ENCODE results near the gene NELFCD.

NELFCD gene

DNA sequence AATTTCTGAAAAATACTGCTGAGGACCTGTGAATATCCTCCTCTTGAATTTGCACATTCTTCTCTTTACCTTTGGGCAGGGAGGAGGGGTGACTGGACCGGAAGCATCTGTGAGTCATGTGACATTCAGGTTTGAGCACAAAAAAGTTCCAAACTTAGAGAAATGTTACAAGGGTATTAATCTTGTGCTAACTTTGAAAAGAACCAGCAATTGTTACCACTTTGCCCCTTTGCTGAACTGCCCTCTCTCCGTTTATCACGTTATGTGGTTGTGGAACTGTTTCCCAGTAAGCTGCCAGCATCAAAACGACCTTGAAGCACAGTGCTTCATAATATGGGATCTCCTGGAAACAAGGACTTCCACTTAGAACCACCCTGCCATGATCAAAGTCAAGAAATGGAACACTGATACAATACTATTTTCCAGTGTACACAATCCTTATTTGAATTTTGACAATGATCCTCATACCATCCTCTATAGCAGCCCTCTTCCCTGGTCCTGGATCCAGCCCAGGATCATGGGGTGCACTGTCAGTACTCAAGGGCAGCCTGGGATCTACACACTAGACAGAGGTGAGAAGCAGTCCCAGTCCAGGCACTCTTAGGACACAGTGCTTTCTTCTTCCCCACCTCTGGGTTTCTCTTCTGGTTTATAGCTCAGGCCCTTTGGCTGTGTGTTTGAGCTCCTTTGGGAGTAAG, 35.9 kb downstream of the NELFCD start:
- TF ChIP-seq, protein P1, sequence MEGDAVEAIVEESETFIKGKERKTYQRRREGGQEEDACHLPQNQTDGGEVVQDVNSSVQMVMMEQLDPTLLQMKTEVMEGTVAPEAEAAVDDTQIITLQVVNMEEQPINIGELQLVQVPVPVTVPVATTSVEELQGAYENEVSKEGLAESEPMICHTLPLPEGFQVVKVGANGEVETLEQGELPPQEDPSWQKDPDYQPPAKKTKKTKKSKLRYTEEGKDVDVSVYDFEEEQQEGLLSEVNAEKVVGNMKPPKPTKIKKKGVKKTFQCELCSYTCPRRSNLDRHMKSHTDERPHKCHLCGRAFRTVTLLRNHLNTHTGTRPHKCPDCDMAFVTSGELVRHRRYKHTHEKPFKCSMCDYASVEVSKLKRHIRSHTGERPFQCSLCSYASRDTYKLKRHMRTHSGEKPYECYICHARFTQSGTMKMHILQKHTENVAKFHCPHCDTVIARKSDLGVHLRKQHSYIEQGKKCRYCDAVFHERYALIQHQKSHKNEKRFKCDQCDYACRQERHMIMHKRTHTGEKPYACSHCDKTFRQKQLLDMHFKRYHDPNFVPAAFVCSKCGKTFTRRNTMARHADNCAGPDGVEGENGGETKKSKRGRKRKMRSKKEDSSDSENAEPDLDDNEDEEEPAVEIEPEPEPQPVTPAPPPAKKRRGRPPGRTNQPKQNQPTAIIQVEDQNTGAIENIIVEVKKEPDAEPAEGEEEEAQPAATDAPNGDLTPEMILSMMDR (IDR thresholded peaks at IDR 0.05; ENCODE audit: control extremely low read depth, extremely low read depth, low read depth, missing control alignments): no peak
- CTCF ChIA-PET: interaction anchor here (1.3 to 3.5 kb wide), 4 partner anchors 8 to 17 kb away, joined by 4 to 10 read pairs (median 7); partner anchors contain the start of gene ATP5F1E
- POLR2A ChIA-PET: interaction anchor here (1.0 to 1.9 kb wide), 3 partner anchors 9 to 128 kb away, joined by 3 to 8 read pairs (median 4); partner anchors contain the start of gene ATP5F1E
- no peak for DNase-seq (ENCODE audit: extremely low spot score)

DNA sequence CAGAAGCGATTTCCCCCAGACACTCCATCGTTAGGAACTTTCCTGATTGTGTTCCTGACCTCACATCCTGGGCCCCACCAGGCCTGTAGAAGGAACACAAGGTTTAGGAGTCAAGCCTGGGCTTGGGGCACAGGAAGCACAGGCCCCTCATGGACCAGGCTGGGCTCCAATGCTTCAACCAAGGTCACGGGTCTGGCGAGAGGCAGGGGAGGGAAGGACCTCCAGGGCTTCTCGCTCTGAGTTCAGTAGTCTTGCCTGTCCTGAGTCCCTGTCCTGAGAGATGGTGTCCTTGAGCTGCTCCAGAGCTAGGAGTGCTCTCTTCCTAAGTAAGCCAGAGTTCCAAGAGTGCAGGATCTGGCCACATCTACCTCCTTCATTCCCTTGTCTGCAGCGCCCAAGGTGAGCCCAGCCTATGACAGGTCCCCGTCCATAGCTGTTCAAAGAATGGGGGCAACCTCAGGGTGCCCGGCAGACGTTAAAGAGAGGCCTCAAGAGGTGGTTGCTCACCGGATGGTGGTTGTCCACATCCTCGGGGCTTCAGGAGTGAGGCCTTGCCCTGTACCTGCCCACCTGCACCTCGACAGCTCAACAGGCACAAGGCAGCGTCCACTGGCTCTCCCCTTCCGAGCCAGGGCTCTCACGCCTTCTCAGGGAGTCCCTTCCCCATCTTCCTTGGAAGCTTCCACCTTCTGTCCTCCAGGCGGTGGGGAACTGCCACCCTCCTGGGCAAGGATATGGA, 36.6 kb downstream of the NELFCD start:
- DNase-seq (ENCODE audit: extremely low spot score): no peak
- TF ChIP-seq, protein P1 (IDR thresholded peaks at IDR 0.05; ENCODE audit: control extremely low read depth, extremely low read depth, low read depth, missing control alignments): no peak
- POLR2A ChIA-PET: interaction anchor here (1.0 to 1.9 kb wide), 3 partner anchors 10 to 128 kb away, joined by 3 to 8 read pairs (median 4); partner anchors contain the start of gene ATP5F1E
- CTCF ChIA-PET: interaction anchor here (1.3 to 3.5 kb wide), 3 partner anchors 9 to 16 kb away, joined by 4 to 10 read pairs (median 9); partner anchors contain the start of gene ATP5F1E

DNA sequence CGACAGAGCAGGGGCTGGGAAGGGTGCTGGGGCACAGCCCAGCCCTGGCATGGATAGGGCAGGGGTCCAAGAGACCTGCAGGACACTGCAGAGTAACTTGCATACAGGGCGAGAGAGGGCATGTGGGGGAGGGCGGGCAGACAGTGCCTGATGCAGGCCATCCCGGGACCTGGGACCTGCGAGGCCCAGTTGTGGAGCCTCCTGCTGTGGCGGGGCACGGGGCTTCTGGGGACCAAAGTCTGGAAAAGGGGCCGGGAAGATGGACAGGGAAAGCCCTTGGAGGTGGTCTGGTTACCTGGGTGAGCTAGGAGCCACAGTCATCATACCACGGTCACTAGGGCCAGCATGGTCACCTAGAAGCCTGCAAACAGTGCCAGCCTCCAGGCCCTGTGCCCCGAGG, 37.8 kb downstream of the NELFCD start:
- DNase-seq (ENCODE audit: extremely low spot score): no peak
- CTCF ChIA-PET: interaction anchor here (1.6 to 3.5 kb wide), 3 partner anchors 9 to 13 kb away, joined by 4 to 10 read pairs (median 9); partner anchors contain the start of gene ATP5F1E
- POLR2A ChIA-PET: no interaction called here
- TF ChIP-seq, protein P1 (IDR thresholded peaks at IDR 0.05; ENCODE audit: control extremely low read depth, extremely low read depth, low read depth, missing control alignments): no peak

DNA sequence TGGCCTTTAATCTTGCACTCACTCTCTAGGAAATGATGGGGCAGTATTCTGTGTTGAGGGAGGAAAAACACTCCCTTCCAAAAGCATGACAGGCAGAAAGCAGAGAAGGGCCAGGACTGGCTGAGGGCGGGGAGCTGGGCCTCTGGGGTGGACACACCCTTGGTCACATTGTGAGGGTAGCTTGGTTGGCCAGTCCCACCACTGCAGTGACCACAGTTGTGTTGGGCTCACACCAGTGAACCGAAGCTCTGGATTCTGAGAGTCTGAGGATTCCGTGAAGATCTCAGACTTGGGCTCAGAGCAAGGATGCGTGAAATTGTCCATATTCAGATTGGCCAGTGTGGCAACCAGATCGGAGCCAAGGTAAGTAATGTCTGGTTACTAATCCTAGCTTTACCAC, 38.2 kb downstream of the NELFCD start, which contains the start of gene TUBB1:
TUBB1 (plus strand) TSS at position 213 of the 400 bp plus-strand sequence; CDS start at position 307, 94 bp downstream.
- ChIA-PET CTCF (interaction anchor here (1.6 to 3.5 kb wide), 3 partner anchors 8 to 13 kb away, joined by 4 to 10 read pairs (median 9); partner anchors contain the start of gene ATP5F1E), POLR2A (no interaction called here)
- TF ChIP-seq, protein P1 (IDR thresholded peaks at IDR 0.05; ENCODE audit: control extremely low read depth, extremely low read depth, low read depth, missing control alignments): no peak
- DNase-seq (ENCODE audit: extremely low spot score): no peak

DNA sequence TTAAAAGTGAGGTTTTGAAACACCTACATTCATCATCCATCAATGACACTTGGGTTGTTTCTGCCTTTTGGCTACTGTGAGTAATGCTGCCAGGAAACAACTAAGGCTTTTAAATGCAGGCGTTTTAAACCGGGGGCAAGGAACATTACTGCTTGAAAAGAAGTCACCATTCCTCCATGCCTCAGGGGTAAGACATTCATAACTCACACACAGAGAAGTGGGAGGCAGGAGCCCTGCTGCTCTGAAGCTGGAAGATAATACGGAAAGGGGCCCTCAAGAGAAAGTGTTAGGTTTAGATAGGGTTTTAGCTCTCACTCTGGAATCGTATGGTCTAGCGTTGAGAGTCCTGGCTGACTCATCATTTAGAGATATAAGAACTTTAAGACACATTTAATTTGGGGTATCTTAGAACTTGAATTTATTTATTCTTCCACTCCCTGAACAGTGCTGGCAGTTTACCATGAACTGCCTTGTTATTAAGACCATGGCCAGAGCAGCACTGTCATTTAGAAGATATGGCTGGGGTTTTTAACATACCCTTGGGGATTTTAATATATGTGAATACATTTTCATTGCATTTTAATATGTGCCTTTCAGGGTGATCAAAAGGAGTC, 40.0 kb downstream of the NELFCD start:
- TF ChIP-seq, protein P1 (IDR thresholded peaks at IDR 0.05; ENCODE audit: control extremely low read depth, extremely low read depth, low read depth, missing control alignments): no peak
- ChIA-PET POLR2A (interaction anchor here (0.6 kb wide), 1 partner anchor 13 kb away, joined by 3 read pairs; no protein-coding TSS in a partner anchor), CTCF (interaction anchor here (1.0 to 2.3 kb wide), 2 partner anchors 8 to 13 kb away, joined by 3 to 5 read pairs; no protein-coding TSS in a partner anchor)
- no peak for DNase-seq (ENCODE audit: extremely low spot score)

DNA sequence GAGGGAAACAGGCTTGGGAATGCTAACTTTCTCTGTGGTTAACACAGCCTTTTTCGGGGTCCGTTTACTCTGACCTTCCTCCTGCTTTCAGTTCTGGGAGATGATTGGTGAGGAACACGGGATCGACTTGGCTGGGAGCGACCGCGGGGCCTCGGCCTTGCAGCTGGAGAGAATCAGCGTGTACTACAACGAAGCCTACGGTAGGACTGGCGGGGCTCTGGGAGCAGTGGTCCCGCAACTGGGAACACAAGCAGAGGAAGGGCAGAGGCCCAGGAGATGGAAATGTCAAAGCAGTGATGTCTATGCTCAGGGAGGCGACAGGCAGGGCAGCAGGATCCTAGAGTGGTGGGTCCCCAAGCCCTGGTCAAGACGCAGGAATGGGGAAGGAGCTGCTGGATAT, 41.7 kb downstream of the NELFCD start:
- ChIA-PET POLR2A (no interaction called here), CTCF (no interaction called here)
- no peak for DNase-seq (ENCODE audit: extremely low spot score)
- TF ChIP-seq, protein P1 (IDR thresholded peaks at IDR 0.05; ENCODE audit: control extremely low read depth, extremely low read depth, low read depth, missing control alignments): no peak

All from GM10248 (cell line).